ENCODE measurements around the gene SLC22A17. TPM values are rescaled to one million over a fixed set of nuclear protein-coding genes. Genes with fewer than 3 reads are reported as not detected.
A peak's percentile ranks its signal among the peaks of the same experiment; 100 is the strongest.

SLC22A17 gene
- total RNA-seq, 1 donor from 2014 or later, result 29.3 TPM

DNA sequence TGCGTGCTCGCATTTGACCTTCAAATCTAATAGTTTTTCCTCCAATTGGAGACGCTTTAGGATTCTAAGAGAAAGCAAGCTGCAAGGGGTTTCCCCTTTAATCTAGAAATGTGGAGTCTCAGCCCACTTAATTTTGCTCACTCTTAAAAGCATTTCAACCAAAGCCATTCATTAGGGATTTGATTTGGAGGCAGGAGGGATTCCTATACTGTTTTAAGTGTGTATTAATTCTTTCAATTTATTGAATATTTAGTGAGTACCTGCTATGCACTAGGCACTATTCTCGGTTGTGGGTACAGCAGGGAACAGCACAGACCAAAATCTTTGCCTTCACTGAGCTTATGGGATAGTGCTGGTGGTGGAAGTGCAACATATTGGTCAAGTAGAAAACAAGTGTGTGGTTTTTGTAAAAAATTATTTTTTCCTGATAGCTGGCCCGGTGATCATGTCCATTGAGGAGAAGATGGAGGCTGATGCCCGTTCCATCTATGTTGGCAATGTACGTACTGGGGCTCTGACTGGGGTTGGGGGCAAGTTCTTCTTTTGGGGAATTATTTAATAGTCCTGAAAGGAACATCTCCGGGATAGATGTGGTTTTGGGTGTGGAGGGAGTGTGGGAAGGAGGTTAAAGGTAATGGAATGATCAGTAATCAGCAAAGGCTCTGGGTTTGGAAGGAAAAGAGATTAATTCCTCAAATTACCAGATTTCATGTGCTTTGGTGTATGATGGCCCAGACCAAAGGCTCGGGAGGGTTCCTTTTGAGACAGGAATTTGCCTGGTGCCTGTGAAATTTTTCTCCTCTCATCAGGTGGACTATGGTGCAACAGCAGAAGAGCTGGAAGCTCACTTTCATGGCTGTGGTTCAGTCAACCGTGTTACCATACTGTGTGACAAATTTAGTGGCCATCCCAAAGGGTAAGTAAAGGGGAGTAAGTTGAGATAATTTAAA is 29.8 kb downstream of the SLC22A17 start:
- H3K9ac ChIP-seq (ENCODE audit: low read length), result peak overlapping the region; percentile 98
- no peak for FAIRE-seq
- DNase-seq (ENCODE audit: low read depth), result no peak
- TF ChIP-seq, protein P1, sequence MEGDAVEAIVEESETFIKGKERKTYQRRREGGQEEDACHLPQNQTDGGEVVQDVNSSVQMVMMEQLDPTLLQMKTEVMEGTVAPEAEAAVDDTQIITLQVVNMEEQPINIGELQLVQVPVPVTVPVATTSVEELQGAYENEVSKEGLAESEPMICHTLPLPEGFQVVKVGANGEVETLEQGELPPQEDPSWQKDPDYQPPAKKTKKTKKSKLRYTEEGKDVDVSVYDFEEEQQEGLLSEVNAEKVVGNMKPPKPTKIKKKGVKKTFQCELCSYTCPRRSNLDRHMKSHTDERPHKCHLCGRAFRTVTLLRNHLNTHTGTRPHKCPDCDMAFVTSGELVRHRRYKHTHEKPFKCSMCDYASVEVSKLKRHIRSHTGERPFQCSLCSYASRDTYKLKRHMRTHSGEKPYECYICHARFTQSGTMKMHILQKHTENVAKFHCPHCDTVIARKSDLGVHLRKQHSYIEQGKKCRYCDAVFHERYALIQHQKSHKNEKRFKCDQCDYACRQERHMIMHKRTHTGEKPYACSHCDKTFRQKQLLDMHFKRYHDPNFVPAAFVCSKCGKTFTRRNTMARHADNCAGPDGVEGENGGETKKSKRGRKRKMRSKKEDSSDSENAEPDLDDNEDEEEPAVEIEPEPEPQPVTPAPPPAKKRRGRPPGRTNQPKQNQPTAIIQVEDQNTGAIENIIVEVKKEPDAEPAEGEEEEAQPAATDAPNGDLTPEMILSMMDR (IDR thresholded peaks at IDR 0.05; ENCODE audit: insufficient read depth, low read depth, low read length), result no peak
- TF ChIP-seq EZH2 (IDR thresholded peaks at IDR 0.05; ENCODE audit: insufficient read depth, low read length), result no peak
- H3K4me3 ChIP-seq (ENCODE audit: insufficient read depth, low read depth, low read length), result peak overlapping the region; percentile 87
- peaks cover 33% of the 10 kb centered on the region for H3K79me2 ChIP-seq (ENCODE audit: insufficient read depth, low read length)
- H3K36me3 ChIP-seq (ENCODE audit: insufficient read depth, low read length), result peaks cover 23% of the 10 kb centered on the region
- Mint-ChIP-seq H3K9me3 (ENCODE audit: unreplicated experiment) (no peaks in the 10 kb centered on the region), H3K4me3 (ENCODE audit: unreplicated experiment) (peak overlapping the region; percentile 88), H3K27me3 (ENCODE audit: low read depth, unreplicated experiment) (no peaks in the 10 kb centered on the region), H3K36me3 (ENCODE audit: low read depth, unreplicated experiment) (peaks cover 12% of the 10 kb centered on the region), H3K27ac (ENCODE audit: unreplicated experiment) (peak overlapping the region; percentile 92), H3K4me1 (ENCODE audit: low read depth, unreplicated experiment) (peaks cover 11% of the 10 kb centered on the region)
- H2AFZ ChIP-seq (ENCODE audit: low read depth, low read length), result no peak overlapping the region
- no peaks in the 10 kb centered on the region for H3K9me3 ChIP-seq (ENCODE audit: insufficient read depth, low read depth, low read length)
- peaks cover 40% of the 10 kb centered on the region for H4K20me1 ChIP-seq (ENCODE audit: insufficient read depth, low read length)
- peak overlapping the region; percentile 90 for H3K27ac ChIP-seq (ENCODE audit: low read depth, low read length)
- no peaks in the 10 kb centered on the region for H3K27me3 ChIP-seq (ENCODE audit: insufficient read depth, low read length)
- peak overlapping the region; percentile 88 for H3K4me2 ChIP-seq (ENCODE audit: low read length)
- peaks cover 14% of the 10 kb centered on the region for H3K4me1 ChIP-seq (ENCODE audit: insufficient read depth, low read length)

DNA sequence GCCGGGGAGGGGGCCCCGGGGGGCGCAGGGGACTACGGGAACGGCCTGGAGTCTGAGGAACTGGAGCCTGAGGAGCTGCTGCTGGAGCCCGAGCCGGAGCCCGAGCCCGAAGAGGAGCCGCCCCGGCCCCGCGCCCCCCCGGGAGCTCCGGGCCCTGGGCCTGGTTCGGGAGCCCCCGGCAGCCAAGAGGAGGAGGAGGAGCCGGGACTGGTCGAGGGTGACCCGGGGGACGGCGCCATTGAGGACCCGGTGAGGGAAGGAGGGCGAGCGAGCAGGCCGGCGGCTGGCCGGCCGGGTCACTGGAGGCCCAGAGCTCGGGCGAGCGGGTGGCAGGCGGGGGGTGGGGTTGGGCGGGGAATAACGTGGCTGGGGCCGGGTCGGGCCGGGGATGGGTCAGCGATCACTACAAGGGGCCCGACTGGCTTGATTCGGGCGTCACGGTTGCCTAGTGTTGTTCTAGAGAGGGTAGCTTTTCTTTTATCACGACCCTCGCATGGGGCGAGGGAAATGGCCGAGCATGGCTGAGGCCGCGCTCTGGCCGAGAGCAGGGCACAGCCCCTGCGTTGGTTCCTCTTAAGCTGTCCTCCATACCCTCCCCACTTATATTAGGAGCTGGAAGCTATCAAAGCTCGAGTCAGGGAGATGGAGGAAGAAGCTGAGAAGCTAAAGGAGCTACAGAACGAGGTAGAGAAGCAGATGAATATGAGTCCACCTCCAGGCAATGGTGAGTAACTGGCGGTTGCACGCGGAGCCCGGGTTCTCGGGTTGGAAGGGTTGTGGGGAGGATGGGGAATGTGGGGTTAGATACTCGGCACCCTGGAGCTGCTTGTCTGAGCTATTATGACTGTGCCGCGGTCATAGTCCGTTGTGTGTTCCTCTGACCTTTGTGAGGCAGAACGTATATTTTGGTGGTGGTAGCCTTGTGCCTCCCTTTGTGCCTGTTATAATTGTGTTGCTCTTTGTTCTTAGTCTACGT is 30.8 kb downstream of the SLC22A17 start:
- H3K4me1 ChIP-seq (ENCODE audit: insufficient read depth, low read length), result peaks cover 14% of the 10 kb centered on the region
- H3K36me3 Mint-ChIP-seq (ENCODE audit: low read depth, unreplicated experiment), result peaks cover 12% of the 10 kb centered on the region

More for the DNA sequence above, 30.8 kb downstream of the SLC22A17 start:
- H3K27me3 Mint-ChIP-seq (ENCODE audit: low read depth, unreplicated experiment), result no peaks in the 10 kb centered on the region
- peaks cover 36% of the 10 kb centered on the region for H4K20me1 ChIP-seq (ENCODE audit: insufficient read depth, low read length)
- no peak for FAIRE-seq
- no peak overlapping the region for H2AFZ ChIP-seq (ENCODE audit: low read depth, low read length)
- H3K9ac ChIP-seq (ENCODE audit: low read length), result peak overlapping the region; percentile 98
- H3K9me3 ChIP-seq (ENCODE audit: insufficient read depth, low read depth, low read length), result no peaks in the 10 kb centered on the region
- H3K27ac Mint-ChIP-seq (ENCODE audit: unreplicated experiment), result peak overlapping the region; percentile 92
- TF ChIP-seq, protein P1 (IDR thresholded peaks at IDR 0.05; ENCODE audit: insufficient read depth, low read depth, low read length), result no peak
- TF ChIP-seq EZH2 (IDR thresholded peaks at IDR 0.05; ENCODE audit: insufficient read depth, low read length), result no peak
- peaks cover 25% of the 10 kb centered on the region for H3K36me3 ChIP-seq (ENCODE audit: insufficient read depth, low read length)
- peak overlapping the region; percentile 88 for H3K4me3 Mint-ChIP-seq (ENCODE audit: unreplicated experiment)
- peaks cover 39% of the 10 kb centered on the region for H3K79me2 ChIP-seq (ENCODE audit: insufficient read depth, low read length)
- DNase-seq (ENCODE audit: low read depth), result peak; percentile 37
- H3K27me3 ChIP-seq (ENCODE audit: insufficient read depth, low read length), result no peaks in the 10 kb centered on the region
- H3K27ac ChIP-seq (ENCODE audit: low read depth, low read length), result peak overlapping the region; percentile 90
- H3K4me3 ChIP-seq (ENCODE audit: insufficient read depth, low read depth, low read length), result peak overlapping the region; percentile 87
- H3K4me2 ChIP-seq (ENCODE audit: low read length), result peak overlapping the region; percentile 88
- H3K9me3 Mint-ChIP-seq (ENCODE audit: unreplicated experiment), result no peaks in the 10 kb centered on the region
- peaks cover 11% of the 10 kb centered on the region for H3K4me1 Mint-ChIP-seq (ENCODE audit: low read depth, unreplicated experiment)

All from astrocyte (in vitro differentiated cells and primary cell).